Activated T-cell treated with anti-CD3 and anti-CD28 coated beads, Interleukin-2, amount 50 U/mL, for 1 hour (primary cell): Measurements from ENCODE around the gene EXOC2.
"Not testable (repeated sequence)": the region's sequence is repeated elsewhere in the genome, so short reads cannot be mapped to it uniquely, and the experiment has no call there.

Experiments
- DNase-seq: peaks from one replicate; pipeline ENCODE4 v3.0.0-alpha.2; 2020

Gene EXOC2

GRCh38 chr6:677919-678318 lies 15.0 kb downstream of the EXOC2 start:
- DNase-seq: no peak

GRCh38 chr6:674956-675355 lies 18.0 kb downstream of the EXOC2 start:
- DNase-seq: no peak

- DNase-seq: no peak
Observed at GRCh38 chr6:674406-674805, 18.5 kb downstream of the EXOC2 start.

- no peak for DNase-seq
Observed at GRCh38 chr6:667253-667927, 25.5 kb downstream of the EXOC2 start.

- no peak for DNase-seq
Observed at GRCh38 chr6:665403-666267, 27.3 kb downstream of the EXOC2 start.

GRCh38 chr6:663788-664187 lies 29.2 kb downstream of the EXOC2 start:
- DNase-seq: not testable (repeated sequence)

- no peak for DNase-seq
Observed at GRCh38 chr6:659716-660581, 33.0 kb downstream of the EXOC2 start.

GRCh38 chr6:658244-658643 lies 34.7 kb downstream of the EXOC2 start:
- no peak for DNase-seq

- DNase-seq: no peak
Observed at GRCh38 chr6:657743-658142, 35.2 kb downstream of the EXOC2 start.

GRCh38 chr6:656460-657252 lies 36.3 kb downstream of the EXOC2 start, which contains the start of gene HUS1B:
Gene HUS1B, minus strand, starts transcription at chr6:657100. Its CDS starts 156 bp downstream, at chr6:656944.
- no peak for DNase-seq

- no peak for DNase-seq
Observed at GRCh38 chr6:654136-654535, 38.8 kb downstream of the EXOC2 start.

- DNase-seq: no peak
Observed at GRCh38 chr6:652865-653264, 40.1 kb downstream of the EXOC2 start.

- no peak for DNase-seq
Observed at GRCh38 chr6:650098-650497, 42.8 kb downstream of the EXOC2 start.

GRCh38 chr6:642805-643204 lies 50.1 kb downstream of the EXOC2 start:
- no peak for DNase-seq

- DNase-seq: no peak
Observed at GRCh38 chr6:641225-641985, 51.5 kb downstream of the EXOC2 start.

- no peak for DNase-seq
Observed at GRCh38 chr6:636488-636887, 56.5 kb downstream of the EXOC2 start.

GRCh38 chr6:635233-635632 lies 57.7 kb downstream of the EXOC2 start:
- no peak for DNase-seq

- DNase-seq: no peak
Observed at GRCh38 chr6:633611-634010, 59.3 kb downstream of the EXOC2 start.

- DNase-seq: no peak
Observed at GRCh38 chr6:628766-629165, 64.2 kb downstream of the EXOC2 start.

- DNase-seq: no peak
Observed at GRCh38 chr6:626236-626635, 66.7 kb downstream of the EXOC2 start.

GRCh38 chr6:624979-625378 lies 68.0 kb downstream of the EXOC2 start:
- no peak for DNase-seq

- no peak for DNase-seq
Observed at GRCh38 chr6:622462-622861, 70.5 kb downstream of the EXOC2 start.
